Osteocyte (in vitro differentiated cells): ENCODE data around the gene ZNHIT2. TPM values are rescaled to one million over a fixed set of nuclear protein-coding genes. Genes with fewer than 3 reads are reported as not detected.
A peak's percentile ranks its signal among the peaks of the same experiment; 100 is the strongest.
"Not testable (repeated sequence)": the region's sequence is repeated elsewhere in the genome, so short reads cannot be mapped to it uniquely, and the experiment has no call there.

ENCODE experiments used
- DNase-seq: peaks from one replicate; pipeline ENCODE4 v3.0.0; 2021; ENCODE audit warnings: mixed read lengths; ENCODE audit not compliant: unreplicated experiment; ENCODE audit errors: extremely low spot score
- H3K27ac Mint-ChIP-seq: one replicate; pipeline ENCODE4 v1.8.0; 2021; ENCODE audit warnings: mild to moderate bottlenecking, mixed read lengths; ENCODE audit not compliant: unreplicated experiment
- H3K27me3 Mint-ChIP-seq: one replicate; pipeline ENCODE4 v1.8.0; 2021; ENCODE audit warnings: mixed read lengths; ENCODE audit not compliant: unreplicated experiment
- H3K36me3 Mint-ChIP-seq: one replicate; pipeline ENCODE4 v1.8.0; 2021; ENCODE audit warnings: mixed read lengths; ENCODE audit not compliant: unreplicated experiment
- H3K4me1 Mint-ChIP-seq: one replicate; pipeline ENCODE4 v1.8.0; 2021; ENCODE audit warnings: mixed read lengths; ENCODE audit not compliant: unreplicated experiment
- H3K4me3 Mint-ChIP-seq: one replicate; pipeline ENCODE4 v1.8.0; 2021; ENCODE audit warnings: mild to moderate bottlenecking, moderate library complexity, mixed read lengths; ENCODE audit not compliant: unreplicated experiment
- H3K9me3 Mint-ChIP-seq: one replicate; pipeline ENCODE4 v1.8.0; 2021; ENCODE audit warnings: mixed read lengths; ENCODE audit not compliant: unreplicated experiment
- total RNA-seq: library from RNA; stranded (reverse); gene quantifications from 2 replicates; pipeline ENCODE4 v1.2.1, GENCODE V29; 2021
- TF ChIP-seq, protein P1 (sequence below): fragments of 200-600 bp; sonication (generic); IDR thresholded peaks from 2 replicates; pipeline ENCODE4 v1.5.0; 2021; ENCODE audit warnings: antibody characterized with exemption, mild to moderate bottlenecking, moderate library complexity

ZNHIT2 gene
- total RNA-seq, 1 donor from 2014 or later = 9.0 TPM

DNA sequence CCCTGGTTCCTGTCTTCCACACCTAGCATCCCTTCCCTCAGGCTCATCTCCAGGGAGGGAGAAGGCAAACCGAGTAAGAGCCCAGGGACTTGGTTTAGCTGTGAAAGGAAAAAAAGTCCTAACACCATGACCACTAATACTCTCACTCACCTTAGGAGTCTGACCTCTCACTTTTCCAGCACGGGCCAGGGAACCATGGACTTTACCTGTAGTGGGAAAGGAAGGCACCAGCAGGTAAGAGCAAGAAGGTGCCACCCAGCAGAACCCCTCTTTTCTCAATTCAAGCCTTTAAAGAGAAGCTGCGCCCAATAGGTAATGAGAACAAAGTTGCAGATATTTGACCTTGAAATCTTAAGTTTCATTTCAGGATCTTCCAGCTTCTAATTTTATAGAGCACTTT, 3.3 kb upstream of the ZNHIT2 start:
- TF ChIP-seq, protein P1, sequence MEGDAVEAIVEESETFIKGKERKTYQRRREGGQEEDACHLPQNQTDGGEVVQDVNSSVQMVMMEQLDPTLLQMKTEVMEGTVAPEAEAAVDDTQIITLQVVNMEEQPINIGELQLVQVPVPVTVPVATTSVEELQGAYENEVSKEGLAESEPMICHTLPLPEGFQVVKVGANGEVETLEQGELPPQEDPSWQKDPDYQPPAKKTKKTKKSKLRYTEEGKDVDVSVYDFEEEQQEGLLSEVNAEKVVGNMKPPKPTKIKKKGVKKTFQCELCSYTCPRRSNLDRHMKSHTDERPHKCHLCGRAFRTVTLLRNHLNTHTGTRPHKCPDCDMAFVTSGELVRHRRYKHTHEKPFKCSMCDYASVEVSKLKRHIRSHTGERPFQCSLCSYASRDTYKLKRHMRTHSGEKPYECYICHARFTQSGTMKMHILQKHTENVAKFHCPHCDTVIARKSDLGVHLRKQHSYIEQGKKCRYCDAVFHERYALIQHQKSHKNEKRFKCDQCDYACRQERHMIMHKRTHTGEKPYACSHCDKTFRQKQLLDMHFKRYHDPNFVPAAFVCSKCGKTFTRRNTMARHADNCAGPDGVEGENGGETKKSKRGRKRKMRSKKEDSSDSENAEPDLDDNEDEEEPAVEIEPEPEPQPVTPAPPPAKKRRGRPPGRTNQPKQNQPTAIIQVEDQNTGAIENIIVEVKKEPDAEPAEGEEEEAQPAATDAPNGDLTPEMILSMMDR = no peak
- H3K4me1 Mint-ChIP-seq = peaks cover 33% of the 10 kb centered on the region
- no peaks in the 10 kb centered on the region for H3K27me3 Mint-ChIP-seq
- peaks cover 19% of the 10 kb centered on the region for H3K36me3 Mint-ChIP-seq
- DNase-seq = no peak
- peak overlapping the region; percentile 97 for H3K27ac Mint-ChIP-seq
- no peaks in the 10 kb centered on the region for H3K9me3 Mint-ChIP-seq
- peak overlapping the region; percentile 97 for H3K4me3 Mint-ChIP-seq

DNA sequence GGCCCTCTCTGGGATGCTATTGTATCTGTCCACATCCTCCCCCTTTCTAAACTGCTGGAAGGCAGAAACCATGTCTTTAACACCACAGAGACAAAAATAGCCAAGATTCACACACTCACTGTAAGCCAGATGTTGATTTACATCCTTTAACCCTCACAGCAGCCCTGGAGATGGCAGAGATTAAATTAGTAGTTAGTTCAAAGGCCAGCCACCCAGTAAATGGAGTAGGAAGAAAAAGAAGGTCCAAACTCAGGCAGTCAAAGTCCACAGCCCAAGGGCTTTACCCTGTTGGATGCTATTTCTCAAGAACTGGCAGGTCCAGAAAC, 2.1 kb upstream of the ZNHIT2 start:
- peaks cover 19% of the 10 kb centered on the region for H3K36me3 Mint-ChIP-seq
- no peak overlapping the region for H3K27ac Mint-ChIP-seq
- H3K27me3 Mint-ChIP-seq = no peaks in the 10 kb centered on the region
- H3K4me3 Mint-ChIP-seq = no peak overlapping the region
- H3K4me1 Mint-ChIP-seq = peaks cover 33% of the 10 kb centered on the region
- no peak for DNase-seq
- TF ChIP-seq, protein P1 = no peak
- H3K9me3 Mint-ChIP-seq = no peaks in the 10 kb centered on the region

DNA sequence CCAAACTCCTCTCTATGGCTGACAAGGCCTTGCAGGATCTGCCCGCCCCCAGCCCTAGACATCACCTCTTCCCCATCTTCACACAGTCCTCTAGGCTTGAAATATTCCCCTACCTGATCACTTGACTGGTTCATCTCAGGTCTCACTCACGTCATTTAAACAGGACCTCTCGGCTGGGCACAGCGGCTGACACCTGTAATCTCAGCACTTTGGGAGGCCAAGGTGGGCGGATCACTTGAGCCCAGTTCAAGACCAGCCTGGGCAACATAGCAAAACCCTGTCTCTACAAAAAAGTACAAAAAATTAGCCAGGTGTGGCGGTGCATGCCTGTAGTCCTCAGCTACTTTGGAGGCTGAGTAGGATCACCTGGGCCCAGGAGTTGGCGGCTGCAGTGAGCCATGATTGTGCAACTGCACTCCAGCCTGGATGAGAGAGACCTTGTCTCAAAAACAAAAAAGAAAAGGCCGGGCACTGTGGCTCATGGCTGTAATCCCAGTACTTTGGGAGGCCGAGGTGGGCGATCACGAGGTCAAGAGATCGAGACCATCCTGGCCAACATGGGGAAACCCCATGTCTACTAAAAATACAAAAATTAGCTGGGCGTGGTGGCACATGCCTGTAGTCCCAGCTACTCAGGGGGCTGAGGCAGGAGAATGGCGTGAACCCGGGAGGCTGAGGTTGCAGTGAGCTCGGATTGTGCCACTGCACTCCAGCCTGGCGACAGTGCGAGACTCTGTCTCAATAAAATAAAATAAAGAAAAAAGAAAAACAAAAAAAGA, 1.6 kb upstream of the ZNHIT2 start:
- Mint-ChIP-seq H3K27ac (peak overlapping the region; percentile 63), H3K4me1 (peaks cover 30% of the 10 kb centered on the region), H3K36me3 (peaks cover 16% of the 10 kb centered on the region)
- not testable (repeated sequence) for H3K9me3 Mint-ChIP-seq, DNase-seq, H3K27me3 Mint-ChIP-seq, H3K4me3 Mint-ChIP-seq

DNA sequence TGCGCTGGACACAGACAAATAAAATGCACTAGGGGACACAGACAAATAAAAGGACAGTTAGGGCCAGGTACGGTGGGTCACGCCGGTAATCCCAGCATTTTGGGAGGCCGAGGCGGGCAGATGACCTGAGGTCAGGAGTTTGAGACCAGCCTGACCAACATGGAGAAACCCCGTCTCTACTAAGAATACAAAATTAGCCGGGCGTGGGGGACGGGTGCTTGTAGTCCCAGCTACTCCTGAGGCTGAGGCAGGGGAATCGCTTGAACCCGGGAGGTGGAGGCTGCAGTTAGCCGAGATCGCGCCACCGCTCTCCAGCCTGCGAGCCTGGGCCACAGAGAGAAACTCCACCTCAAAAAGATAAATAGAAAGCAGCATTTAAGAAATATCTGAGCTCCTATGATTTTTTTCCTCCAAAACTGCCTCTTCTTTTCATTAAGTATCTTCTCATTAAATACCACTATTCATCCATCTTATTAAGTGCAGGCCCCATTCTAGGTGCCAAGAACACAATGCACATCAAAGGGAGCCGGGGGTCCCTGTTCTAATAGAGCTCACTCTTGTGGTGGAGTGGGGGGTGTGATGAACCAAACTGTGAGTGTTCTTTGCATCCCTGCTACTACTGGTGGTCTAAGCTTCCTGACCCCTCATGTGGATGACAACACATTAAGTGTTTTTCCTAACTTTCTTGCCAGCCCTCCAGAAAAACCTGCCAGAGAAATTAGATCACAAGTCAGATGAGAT, 766 bp upstream of the ZNHIT2 start:
- TF ChIP-seq, protein P1 = no peak
- Mint-ChIP-seq H3K27ac (peak overlapping the region; percentile 85), H3K4me3 (peak overlapping the region; percentile 86), H3K9me3 (no peaks in the 10 kb centered on the region), H3K27me3 (no peaks in the 10 kb centered on the region), H3K4me1 (peaks cover 37% of the 10 kb centered on the region), H3K36me3 (peaks cover 16% of the 10 kb centered on the region)
- DNase-seq = no peak

DNA sequence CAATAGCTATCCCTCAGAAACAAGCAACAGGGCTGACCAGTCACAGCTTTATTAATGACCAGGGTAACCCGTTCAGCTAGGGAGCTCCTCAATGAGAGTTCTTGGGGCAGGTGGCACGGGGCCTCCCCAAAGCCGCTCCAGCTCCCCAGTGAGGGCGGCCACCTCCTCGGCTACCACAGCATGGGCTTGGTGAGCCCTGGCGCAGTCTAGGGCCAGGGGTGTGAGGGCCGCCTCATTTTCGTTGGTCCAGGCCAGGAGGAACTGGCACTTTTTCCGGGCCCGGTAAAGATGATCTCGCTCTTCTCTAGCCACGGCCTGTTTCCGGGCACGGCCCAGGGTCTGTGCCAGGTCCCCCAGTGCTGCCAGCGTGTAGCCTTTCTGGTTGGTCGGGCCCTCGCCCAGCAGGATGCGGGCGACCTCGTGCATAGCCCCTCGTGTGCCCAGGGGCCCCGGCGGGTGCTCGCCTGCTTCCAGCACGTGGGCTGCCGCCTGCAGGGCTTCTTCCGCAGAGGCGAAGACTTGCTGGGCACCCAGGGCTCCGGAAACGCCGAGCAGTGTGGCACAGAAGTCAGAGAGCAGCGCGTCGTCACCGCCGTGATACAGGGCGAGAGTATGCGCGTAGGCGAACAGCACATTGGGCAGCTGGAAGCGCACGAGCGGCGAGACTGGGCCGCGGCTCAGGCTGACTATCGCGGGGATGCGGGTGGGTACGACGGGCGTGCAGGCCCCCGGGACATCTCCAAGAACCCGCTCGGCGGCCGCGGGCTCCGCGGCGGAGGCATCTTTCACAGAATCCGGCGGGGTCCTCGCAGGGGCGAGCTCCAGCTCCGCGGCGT, 913 bp downstream of the ZNHIT2 start:
- H3K4me1 Mint-ChIP-seq = peaks cover 33% of the 10 kb centered on the region

More for the DNA sequence above, 913 bp downstream of the ZNHIT2 start:
- peak overlapping the region; percentile 83 for H3K27ac Mint-ChIP-seq
- peak overlapping the region; percentile 86 for H3K4me3 Mint-ChIP-seq
- no peak for DNase-seq
- no peaks in the 10 kb centered on the region for H3K27me3 Mint-ChIP-seq
- H3K36me3 Mint-ChIP-seq = peaks cover 15% of the 10 kb centered on the region
- TF ChIP-seq, protein P1 = no peak
- H3K9me3 Mint-ChIP-seq = no peaks in the 10 kb centered on the region
